ENCODE data around the gene USP35. TPM values are rescaled to one million over a fixed set of nuclear protein-coding genes. Genes with fewer than 3 reads are reported as not detected.

Gene USP35
- total and polyA plus RNA-seq, 12 donors, result 3.6 to 7.3 (median 5.2) TPM

GRCh38 chr11:78253797-78254196, 65.1 kb downstream of the USP35 start:
- H3K27me3 ChIP-seq, result no peaks in the 10 kb centered on the region
- DNase-seq, result no peak
- intact Hi-C loops (cut with DNase I), result loop anchor here in 2 of 10 donors (10.0 kb wide), 2 partner anchors 101 to 121 kb away; no protein-coding TSS in a partner anchor
- TF ChIP-seq CTCF (IDR thresholded peaks at IDR 0.05), result no peak
- no peak overlapping the region for H3K27ac ChIP-seq
- no peak overlapping the region for H3K4me3 ChIP-seq
- H3K9me3 ChIP-seq, result no peaks in the 10 kb centered on the region
- peaks cover 16 to 76% (median 46%) of the 10 kb centered on the region in 9 donors for H3K4me1 ChIP-seq
- WGBS, 2 donors, result 96 to 97% methylated on average over 4 of the region's 4 CpGs
- peaks cover 0 to 17% (median 10%) of the 10 kb centered on the region in 9 donors for H3K36me3 ChIP-seq
- ATAC-seq, result no peak

GRCh38 chr11:78254268-78254667, 65.5 kb downstream of the USP35 start:
- peaks cover 16 to 81% (median 46%) of the 10 kb centered on the region in 9 donors for H3K4me1 ChIP-seq
- ATAC-seq, result no peak
- 95 to 97% methylated on average over 4 of the region's 4 CpGs for WGBS, 2 donors

DNA sequence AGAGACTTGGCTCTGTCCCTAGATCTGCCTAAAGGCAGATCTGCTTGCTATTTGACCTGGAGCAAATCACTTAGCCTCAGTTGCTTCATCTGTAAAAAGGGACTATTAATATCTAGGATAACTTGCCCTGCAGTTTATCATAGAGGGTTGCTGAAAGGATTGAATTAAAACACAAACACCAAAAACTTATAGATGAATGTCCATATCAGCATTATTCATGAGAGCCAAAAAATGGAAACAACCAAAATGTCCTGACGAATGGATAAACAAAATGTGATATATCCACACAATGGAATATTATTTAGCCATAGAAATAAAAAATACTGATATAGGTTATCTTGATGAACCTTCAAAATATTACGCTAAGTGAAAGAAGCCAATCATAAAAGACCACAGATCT, 67.2 kb downstream of the USP35 start:
- Histone ChIP-seq H3K27me3 (no peaks in the 10 kb centered on the region), H3K36me3 (no peaks in the 10 kb centered on the region), H3K27ac (peak overlapping the region in 8 of 10 donors; percentile 1 to 84 (median 46)), H3K4me3 (no peak overlapping the region), H3K9me3 (no peaks in the 10 kb centered on the region), H3K4me1 (peaks cover 12 to 84% (median 46%) of the 10 kb centered on the region in 9 donors)
- no peak for DNase-seq
- intact Hi-C loops (cut with DNase I), result loop anchor here in 2 of 10 donors (10.0 kb wide), 2 partner anchors 99 to 119 kb away; no protein-coding TSS in a partner anchor
- TF ChIP-seq CTCF (IDR thresholded peaks at IDR 0.05), result no peak
- no peak for ATAC-seq
- WGBS, 2 donors, result 94 to 97% methylated on average over 2 of the region's 2 CpGs

More at GRCh38 chr11:78254268-78254667, 65.5 kb downstream of the USP35 start:
- Histone ChIP-seq H3K4me3 (no peak overlapping the region), H3K36me3 (peaks cover 0 to 12% (median 7%) of the 10 kb centered on the region in 9 donors), H3K27ac (no peak overlapping the region), H3K27me3 (no peaks in the 10 kb centered on the region), H3K9me3 (no peaks in the 10 kb centered on the region)
- TF ChIP-seq CTCF (IDR thresholded peaks at IDR 0.05), result no peak
- intact Hi-C loops (cut with DNase I), result loop anchor here in 2 of 10 donors (10.0 kb wide), 2 partner anchors 101 to 121 kb away; no protein-coding TSS in a partner anchor
- DNase-seq, result no peak

- no peak overlapping the region for H3K4me3 ChIP-seq
- peak; percentile 89 to 97 (median 93) for ATAC-seq
- no peak for TF ChIP-seq CTCF (IDR thresholded peaks at IDR 0.05)
- intact Hi-C loops (cut with DNase I), result loop anchor here in 2 of 10 donors (10.0 kb wide), 2 partner anchors 98 to 118 kb away; no protein-coding TSS in a partner anchor
- no peaks in the 10 kb centered on the region for H3K27me3 ChIP-seq
- peaks cover 10 to 84% (median 46%) of the 10 kb centered on the region in 9 donors for H3K4me1 ChIP-seq
- H3K27ac ChIP-seq, result peak overlapping the region; percentile 22 to 84 (median 58)
- 23 to 31% methylated on average over 3 of the region's 3 CpGs for WGBS, 2 donors
- peak; percentile 75 to 84 for DNase-seq
- H3K9me3 ChIP-seq, result no peaks in the 10 kb centered on the region
- H3K36me3 ChIP-seq, result no peaks in the 10 kb centered on the region
These were observed 68.2 kb downstream of the USP35 start for GRCh38 chr11:78256962-78257361.

All from heart right ventricle (tissue), 16 donors.